HepG2 (cell line): ENCODE measurements around the gene SMAD2. TPM values are rescaled to one million over a fixed set of nuclear protein-coding genes. Genes with fewer than 3 reads are reported as not detected.
A peak's percentile ranks its signal among the peaks of the same experiment; 100 is the strongest.

Source experiments
- ATAC-seq: fragments of 200-7000 bp; cut with Tn5 transposase; 3 replicates; pipeline ENCODE4 v1.9.1; 2020; ENCODE audit warnings: mild to moderate bottlenecking, moderate library complexity
- Bru-seq: library from RNA; stranded (reverse); fragments of 400-500 nt; gene quantifications from one replicate; lab custom pipeline; 2021; lab: Mats Ljungman, UMichigan
- BruChase-seq, 2 experiments: library from RNA; stranded (reverse); fragments of 400-500 nt; gene quantifications; one replicate each; lab custom pipeline; 2021; lab: Mats Ljungman, UMichigan
- BruUV-seq: library from RNA; stranded (reverse); fragments of 400-500 nt; replicated peaks from 2 replicates; lab custom pipeline; 2021; lab: Mats Ljungman, UMichigan
- CTCF ChIA-PET: fragments of 300-600 bp; formaldehyde crosslinking; extraction: SDS; loops from one replicate; lab custom pipeline; 2021; ENCODE audit warnings: low total read pairs, inconsistent platforms, low intra/inter-chr PET ratio; lab: Yijun Ruan, JAX
- POLR2A ChIA-PET: fragments of 350-600 bp; sonication (Branson Sonifier 250); formaldehyde crosslinking; loops from one replicate; lab custom pipeline; 2020; ENCODE audit warnings: antibody characterized with exemption, inconsistent platforms; lab: Yijun Ruan, JAX
- DNase-seq: peaks from one replicate; pipeline ENCODE4 v3.0.0-alpha.2; 2015; ENCODE audit warnings: low spot score
- FAIRE-seq: peaks from 3 replicates; lab custom pipeline; 2011; peaks lifted over from hg19 to GRCh38; lab: Jason Lieb, UNC
- H2AFZ ChIP-seq: one replicate; pipeline ENCODE4 v1.6.1; 2011; ENCODE audit warnings: low read length, inconsistent platforms
- H3K27ac ChIP-seq: fragments of 300-600 bp; 3 replicates; pipeline ENCODE4 v1.8.0; 2011; ENCODE audit warnings: mixed run types, mild to moderate bottlenecking, mixed read lengths, low read length, inconsistent platforms; ENCODE audit not compliant: insufficient read depth; ENCODE audit errors: extremely low read length
- H3K27me3 ChIP-seq, 2 experiments: fragments of 200-600 bp in 1 of 2; 2 replicates in 1 of 2; 3 replicates in 1 of 2; pipeline versions ENCODE4 v1.6.0 to v1.8.0; 2011; ENCODE audit warnings: low read length in 2 of 2, mild to moderate bottlenecking in 2 of 2, moderate library complexity in 2 of 2, inconsistent platforms in 1 of 2; ENCODE audit not compliant: insufficient read depth in 2 of 2, control insufficient read depth in 1 of 2
- H3K36me3 ChIP-seq, 2 experiments: fragments of 200-600 bp in 1 of 2; replicated peaks in 1 of 2; 2 replicates in 1 of 2; 3 replicates in 1 of 2; pipeline versions ENCODE4 v1.5.1 to v1.8.0; 2011; ENCODE audit warnings: low read length in 2 of 2, inconsistent platforms in 1 of 2; ENCODE audit not compliant: insufficient read depth in 2 of 2, control insufficient read depth in 1 of 2
- H3K4me1 ChIP-seq: 2 replicates; pipeline ENCODE4 v1.5.1; 2012; ENCODE audit warnings: low read length, inconsistent platforms; ENCODE audit not compliant: insufficient read depth
- H3K4me2 ChIP-seq: 2 replicates; pipeline ENCODE4 v1.6.0; 2011; ENCODE audit warnings: low read depth, low read length, inconsistent platforms
- H3K4me3 ChIP-seq, 3 experiments: fragments of 200-600 bp in 1 of 3; sonication (generic), shearing (Covaris generic) in 1 of 3; replicated peaks in 1 of 3; 2 replicates each; pipeline ENCODE4 v1.5.1; 2011 to 2016; ENCODE audit warnings: low read length in 3 of 3, inconsistent platforms in 2 of 3, low read depth in 2 of 3, mild to moderate bottlenecking in 2 of 3, control low read depth in 1 of 3, mixed read lengths in 1 of 3; ENCODE audit not compliant: insufficient read depth in 1 of 3
- H3K79me2 ChIP-seq: one replicate; pipeline ENCODE4 v1.6.1; 2011; ENCODE audit warnings: low read length, inconsistent platforms; ENCODE audit not compliant: insufficient read depth
- H3K9ac ChIP-seq: 2 replicates; pipeline ENCODE4 v1.6.0; 2011; ENCODE audit warnings: mild to moderate bottlenecking, low read depth, low read length, inconsistent platforms; ENCODE audit not compliant: insufficient read depth
- H3K9me3 ChIP-seq: 2 replicates; pipeline ENCODE4 v1.5.1; 2012; ENCODE audit warnings: mild to moderate bottlenecking, low read length
- H4K20me1 ChIP-seq: 2 replicates; pipeline ENCODE4 v1.6.0; 2011; ENCODE audit warnings: inconsistent platforms, mild to moderate bottlenecking, low read length, moderate library complexity; ENCODE audit not compliant: insufficient read depth
- ASH2L ChIP-seq: fragments of 300-600, 200-600 bp; sonication (generic); IDR thresholded peaks from 2 replicates; pipeline ENCODE4 v1.7.0; 2017; ENCODE audit warnings: low read depth, mild to moderate bottlenecking, moderate library complexity, mixed read lengths, low read length; ENCODE audit not compliant: insufficient read length
- RFX3 ChIP-seq: IDR thresholded peaks from 2 replicates; pipeline ENCODE4 v1.6.1; 2016; ENCODE audit warnings: missing biosample characterization, missing genetic modification reagents
- SOX6 ChIP-seq, 2 experiments: fragments of 450-650 bp in 1 of 2; sonication (generic) in 1 of 2; formaldehyde crosslinking in 1 of 2; IDR thresholded peaks; 2 replicates each; pipeline versions ENCODE4 v1.4.0 to v1.6.1; 2017 to 2020; ENCODE audit warnings: antibody characterized with exemption in 1 of 2, mild to moderate bottlenecking in 1 of 2, missing genetic modification reagents in 1 of 2
- ZEB1 ChIP-seq: IDR thresholded peaks from 2 replicates; pipeline ENCODE4 v1.6.1; 2012; ENCODE audit warnings: mild to moderate bottlenecking, low read depth, inconsistent platforms; ENCODE audit not compliant: insufficient replicate concordance
- ZNF350 ChIP-seq: sonication (generic); formaldehyde crosslinking; IDR thresholded peaks from 2 replicates; pipeline ENCODE4 v1.4.0; 2020; ENCODE audit warnings: mild to moderate bottlenecking, low read depth, missing genetic modification reagents, borderline replicate concordance
- WGBS: methylation state at CpG from one replicate; pipeline ENCODE4 v1.1.6; 2017; ENCODE audit warnings: low lambda C conversion rate; 5-methylcytosine and 5-hydroxymethylcytosine counted together
- in situ Hi-C: cut with HindIII; loops from 2 replicates; pipeline ENCODE4 v1.10.0; 2017; ENCODE audit warnings: low pct_unique_long_range_greater_than_20kb; ENCODE audit not compliant: extremely low pct_ligation_motif_present
- intact Hi-C: fragments of 100-400 bp; cut with micrococcal nuclease; formaldehyde crosslinking; loops from one replicate; pipeline ENCODE4 v1.10.0; 2022; ENCODE audit not compliant: unreplicated experiment
- long read RNA-seq, 2 experiments: library from RNA in 1 of 2; library from polyadenylated mRNA in 1 of 2; stranded (forward) in 1 of 2; unstranded in 1 of 2; transcript quantifications; one replicate each; pipeline ENCODE4 v2.0.0, GENCODE V29; 2019 to 2022
- polyA minus RNA-seq, 3 experiments: library from RNA; depleted of rRNA, polyadenylated mRNA; stranded (reverse); fragments of >200 nt; gene quantifications; 2 replicates each; pipeline ENCODE4 v1.2.3, GENCODE V29; 2011; ENCODE audit warnings: low replicate concordance in 1 of 3
- polyA plus RNA-seq, 8 experiments: library from polyadenylated mRNA; depleted of rRNA in 3 of 8; stranded (reverse) in 7 of 8; unstranded in 1 of 8; fragments of >200 nt; fragmentation: Illumina TruSeq in 4 of 8; extraction: Trizol in 4 of 8; gene quantifications; 2 replicates each; pipeline versions ENCODE4 v1.2.1 to v1.2.3, GENCODE V29; 2011 to 2016; ENCODE audit warnings: low read depth in 4 of 8, missing spikeins in 1 of 8, mixed read lengths in 1 of 8; ENCODE audit not compliant: insufficient read depth in 1 of 8
- total RNA-seq, 5 experiments: library from RNA; depleted of rRNA; stranded (reverse); fragments of >200 nt; fragmentation: Illumina TruSeq; extraction: Trizol; gene quantifications; 2 replicates each; pipeline ENCODE4 v1.2.3, GENCODE V29; 2016; ENCODE audit warnings: low read depth in 1 of 5
- TF ChIP-seq, protein P1 (sequence below): sonication (generic); formaldehyde crosslinking; IDR thresholded peaks from 2 replicates; pipeline ENCODE4 v1.4.0; 2020; ENCODE audit warnings: missing genetic modification reagents
- TF ChIP-seq, protein P2 (sequence below): sonication (generic); formaldehyde crosslinking; IDR thresholded peaks from 2 replicates; pipeline ENCODE4 v1.4.0; 2020; ENCODE audit warnings: missing genetic modification reagents

Gene SMAD2
- 96.2 and 132 TPM in 2 replicates for total RNA-seq (2016; rRNA removed; fragmentation: Illumina TruSeq; extraction: Trizol)
- total RNA-seq (2016; cell fraction: cytosol; rRNA removed; fragmentation: Illumina TruSeq; extraction: Trizol; ENCODE audit: low read depth): 162 and 182 TPM in 2 replicates
- total RNA-seq (2016; cell fraction: insoluble cytoplasmic fraction; rRNA removed; fragmentation: Illumina TruSeq; extraction: Trizol): 95.6 and 122 TPM in 2 replicates
- total RNA-seq (2016; cell fraction: membrane; rRNA removed; fragmentation: Illumina TruSeq; extraction: Trizol): 148 and 164 TPM in 2 replicates
- total RNA-seq (2016; cell fraction: nucleus; rRNA removed; fragmentation: Illumina TruSeq; extraction: Trizol): 74.9 and 75.8 TPM in 2 replicates
- 34.0 and 40.2 TPM in 2 replicates for polyA plus RNA-seq (2011; rRNA removed)
- 22.8 and 32.4 TPM in 2 replicates for polyA plus RNA-seq (2011; cell fraction: cytosol; rRNA removed)
- polyA plus RNA-seq (2011; cell fraction: nucleus; rRNA removed): 16.3 and 21.0 TPM in 2 replicates
- polyA plus RNA-seq (2012): 48.7 and 54.8 TPM in 2 replicates
- polyA plus RNA-seq (2016; cell fraction: cytosol; fragmentation: Illumina TruSeq; extraction: Trizol; ENCODE audit: low read depth): 61.1 and 63.8 TPM in 2 replicates
- polyA plus RNA-seq (2016; cell fraction: insoluble cytoplasmic fraction; fragmentation: Illumina TruSeq; extraction: Trizol; ENCODE audit: low read depth): 69.3 and 70.0 TPM in 2 replicates
- polyA plus RNA-seq (2016; cell fraction: membrane; fragmentation: Illumina TruSeq; extraction: Trizol; ENCODE audit: low read depth): 82.3 and 86.6 TPM in 2 replicates
- polyA plus RNA-seq (2016; cell fraction: nucleus; fragmentation: Illumina TruSeq; extraction: Trizol; ENCODE audit: insufficient read depth, low read depth): 36.9 and 38.6 TPM in 2 replicates
- polyA minus RNA-seq (2011; rRNA and poly(A)+ RNA removed; ENCODE audit: low replicate concordance): 48.2 and 195 TPM in 2 replicates
- polyA minus RNA-seq (2011; cell fraction: cytosol; rRNA and poly(A)+ RNA removed): 51.8 and 65.1 TPM in 2 replicates
- 86.8 and 96.2 TPM in 2 replicates for polyA minus RNA-seq (2011; cell fraction: nucleus; rRNA and poly(A)+ RNA removed)
- percentile 89 among the genes with signal in this experiment for Bru-seq, nascent RNA
- percentile 84 among the genes with signal in this experiment for BruChase-seq, experiment 1, labeled RNA remaining after a 6-hour chase
- percentile 87 among the genes with signal in this experiment for BruChase-seq, experiment 2, labeled RNA remaining after a 2-hour chase
- long read RNA-seq, experiment 1, full-length matches to known transcripts: 4 of 14 reads
- long read RNA-seq, experiment 1, partial matches to known transcripts: 4 of 14 reads
- long read RNA-seq, experiment 1, other reads (novel, unspliced or antisense): 6 of 14 reads
- long read RNA-seq, experiment 2, full-length matches to known transcripts: 13 of 70 reads
- long read RNA-seq, experiment 2, partial matches to known transcripts: 18 of 70 reads
- long read RNA-seq, experiment 2, other reads (novel, unspliced or antisense): 39 of 70 reads

DNA sequence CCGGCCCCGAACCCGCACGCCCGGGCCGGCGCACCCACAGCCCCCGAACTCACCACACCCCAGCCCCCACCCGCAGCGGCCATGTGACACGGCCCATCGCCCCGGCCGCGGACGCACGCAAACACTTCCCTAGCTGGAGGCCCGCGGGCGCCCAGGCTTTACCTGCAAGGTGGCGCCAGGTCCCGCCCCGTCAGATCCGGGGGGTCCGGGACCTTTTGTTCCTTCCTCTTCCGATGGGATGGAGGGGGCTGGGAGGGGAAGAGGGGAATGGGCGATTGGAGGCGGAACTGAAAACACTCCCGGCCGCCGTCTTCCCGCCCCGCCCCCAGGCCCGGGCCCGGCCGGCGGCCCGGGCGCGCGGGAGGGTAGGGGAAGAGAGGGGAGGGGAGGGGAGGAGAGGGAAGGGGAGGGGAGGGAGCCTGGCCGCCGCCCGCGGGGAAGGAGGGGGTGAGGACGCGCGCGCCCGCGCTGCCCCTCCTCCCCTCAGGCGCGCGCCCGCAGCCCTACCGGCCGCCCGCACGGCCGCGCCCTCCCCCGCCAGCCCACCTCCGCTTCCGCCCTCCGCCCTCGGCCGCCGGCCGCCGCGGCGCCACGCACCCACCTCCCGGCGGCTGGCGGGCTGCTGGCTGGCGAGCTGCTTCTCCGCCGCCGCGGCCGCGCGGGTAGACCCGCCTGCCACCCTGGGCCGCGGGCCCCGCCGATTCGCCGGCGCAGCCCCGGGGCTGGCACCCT is at the start of gene SMAD2:
SMAD2 (minus strand) TSS at position 461 of the 732 bp plus-strand sequence. CDS start 33,903 bp downstream, outside the sequence.
- Histone ChIP-seq H3K79me2 (peaks cover 44% of the 10 kb centered on the region), H3K4me3 (peak within 1 kb of the TSS; percentile 85 to 87 (median 86)), H4K20me1 (peaks cover 11% of the 10 kb centered on the region; the same call in 1 of the 2 replicates), H3K4me2 (peak within 1 kb of the TSS; percentile 73), H3K9me3 (no peaks in the 10 kb centered on the region), H3K27me3 (no peaks in the 10 kb centered on the region), H2AFZ (peak within 1 kb of the TSS; percentile 58), H3K27ac (peak within 1 kb of the TSS; percentile 96), H3K9ac (peak within 1 kb of the TSS; percentile 88), H3K36me3 (no peaks in the 10 kb centered on the region), H3K4me1 (peaks cover 53% of the 10 kb centered on the region)
- intact Hi-C loops: loop anchor here (5.0 kb wide), 1 partner anchor 77 kb away; no protein-coding TSS in a partner anchor
- in situ Hi-C loops: no loop called here
- CTCF ChIA-PET: no interaction called here
- DNase-seq (peak; percentile 87), FAIRE-seq (no peak), ATAC-seq (peak; percentile 84)
- no TSS peak for BruUV-seq
- WGBS: 2% methylated on average over 19 of the region's 93 CpGs
- POLR2A ChIA-PET: interaction anchor here (0.7 to 1.8 kb wide), 6 partner anchors 9 to 96 kb away, joined by 3 to 7 read pairs (median 4); no protein-coding TSS in a partner anchor
- TF ChIP-seq ASH2L: peak; percentile 85
- TF ChIP-seq, protein P1, sequence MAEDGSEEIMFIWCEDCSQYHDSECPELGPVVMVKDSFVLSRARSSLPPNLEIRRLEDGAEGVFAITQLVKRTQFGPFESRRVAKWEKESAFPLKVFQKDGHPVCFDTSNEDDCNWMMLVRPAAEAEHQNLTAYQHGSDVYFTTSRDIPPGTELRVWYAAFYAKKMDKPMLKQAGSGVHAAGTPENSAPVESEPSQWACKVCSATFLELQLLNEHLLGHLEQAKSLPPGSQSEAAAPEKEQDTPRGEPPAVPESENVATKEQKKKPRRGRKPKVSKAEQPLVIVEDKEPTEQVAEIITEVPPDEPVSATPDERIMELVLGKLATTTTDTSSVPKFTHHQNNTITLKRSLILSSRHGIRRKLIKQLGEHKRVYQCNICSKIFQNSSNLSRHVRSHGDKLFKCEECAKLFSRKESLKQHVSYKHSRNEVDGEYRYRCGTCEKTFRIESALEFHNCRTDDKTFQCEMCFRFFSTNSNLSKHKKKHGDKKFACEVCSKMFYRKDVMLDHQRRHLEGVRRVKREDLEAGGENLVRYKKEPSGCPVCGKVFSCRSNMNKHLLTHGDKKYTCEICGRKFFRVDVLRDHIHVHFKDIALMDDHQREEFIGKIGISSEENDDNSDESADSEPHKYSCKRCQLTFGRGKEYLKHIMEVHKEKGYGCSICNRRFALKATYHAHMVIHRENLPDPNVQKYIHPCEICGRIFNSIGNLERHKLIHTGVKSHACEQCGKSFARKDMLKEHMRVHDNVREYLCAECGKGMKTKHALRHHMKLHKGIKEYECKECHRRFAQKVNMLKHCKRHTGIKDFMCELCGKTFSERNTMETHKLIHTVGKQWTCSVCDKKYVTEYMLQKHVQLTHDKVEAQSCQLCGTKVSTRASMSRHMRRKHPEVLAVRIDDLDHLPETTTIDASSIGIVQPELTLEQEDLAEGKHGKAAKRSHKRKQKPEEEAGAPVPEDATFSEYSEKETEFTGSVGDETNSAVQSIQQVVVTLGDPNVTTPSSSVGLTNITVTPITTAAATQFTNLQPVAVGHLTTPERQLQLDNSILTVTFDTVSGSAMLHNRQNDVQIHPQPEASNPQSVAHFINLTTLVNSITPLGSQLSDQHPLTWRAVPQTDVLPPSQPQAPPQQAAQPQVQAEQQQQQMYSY (CRISPR knock-in tag): peak; percentile 14; the same call in 1 of the 2 replicates
- TF ChIP-seq, protein P2, sequence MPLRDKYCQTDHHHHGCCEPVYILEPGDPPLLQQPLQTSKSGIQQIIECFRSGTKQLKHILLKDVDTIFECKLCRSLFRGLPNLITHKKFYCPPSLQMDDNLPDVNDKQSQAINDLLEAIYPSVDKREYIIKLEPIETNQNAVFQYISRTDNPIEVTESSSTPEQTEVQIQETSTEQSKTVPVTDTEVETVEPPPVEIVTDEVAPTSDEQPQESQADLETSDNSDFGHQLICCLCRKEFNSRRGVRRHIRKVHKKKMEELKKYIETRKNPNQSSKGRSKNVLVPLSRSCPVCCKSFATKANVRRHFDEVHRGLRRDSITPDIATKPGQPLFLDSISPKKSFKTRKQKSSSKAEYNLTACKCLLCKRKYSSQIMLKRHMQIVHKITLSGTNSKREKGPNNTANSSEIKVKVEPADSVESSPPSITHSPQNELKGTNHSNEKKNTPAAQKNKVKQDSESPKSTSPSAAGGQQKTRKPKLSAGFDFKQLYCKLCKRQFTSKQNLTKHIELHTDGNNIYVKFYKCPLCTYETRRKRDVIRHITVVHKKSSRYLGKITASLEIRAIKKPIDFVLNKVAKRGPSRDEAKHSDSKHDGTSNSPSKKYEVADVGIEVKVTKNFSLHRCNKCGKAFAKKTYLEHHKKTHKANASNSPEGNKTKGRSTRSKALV: 0 out of 2 replicates have a peak, but pooled peaks have one; percentile 16
- TF ChIP-seq RFX3 (CRISPR knock-in tag): no peak
- TF ChIP-seq SOX6 (IDR thresholded peaks at IDR 0.05): no peak
- TF ChIP-seq SOX6 (CRISPR knock-in tag; IDR thresholded peaks at IDR 0.05): peak; percentile 51; the same call in 1 of the 2 replicates
- peak; percentile 39 for TF ChIP-seq ZEB1
- TF ChIP-seq ZNF350: peak; percentile 22; the same call in 1 of the 2 replicates
